ENCODE measurements around the gene GGACT. TPM values are rescaled to one million over a fixed set of nuclear protein-coding genes. Genes with fewer than 3 reads are reported as not detected.
"Not testable (repeated sequence)": the region's sequence is repeated elsewhere in the genome, so short reads cannot be mapped to it uniquely, and the experiment has no call there.

GGACT gene
- total and polyA plus RNA-seq, 2 donors from 2014 or later: 9.3 to 15.6 TPM

- H3K27ac ChIP-seq (ENCODE audit: low read depth in 2 of 2, low read length in 2 of 2): no peak overlapping the region
- no peaks in the 10 kb centered on the region for H3K9me3 ChIP-seq (ENCODE audit: control insufficient read depth in 2 of 3, insufficient read depth in 1 of 3, low read length in 3 of 3)
- FAIRE-seq: no peak
- no peak overlapping the region for H3K4me3 ChIP-seq (ENCODE audit: low read length in 3 of 3)
- DNase-seq: no peak
- H3K4me1 ChIP-seq (ENCODE audit: control insufficient read depth in 2 of 3, insufficient read depth in 2 of 3, low read depth in 1 of 3, low read length in 3 of 3): peaks cover 0 to 3% (median 0%) of the 10 kb centered on the region in 3 donors
- H3K9ac ChIP-seq (ENCODE audit: low read length in 3 of 3): no peak overlapping the region
- H3K36me3 ChIP-seq (ENCODE audit: control insufficient read depth in 2 of 3, insufficient read depth in 3 of 3, low read length in 3 of 3): peaks cover 0 to 7% (median 0%) of the 10 kb centered on the region in 3 donors
- intact Hi-C loops (cut with DNase I): no loop called here
- no peak for TF ChIP-seq CTCF (IDR thresholded peaks at IDR 0.05; ENCODE audit: borderline replicate concordance, extremely low read depth, insufficient read depth)
- H3K27me3 ChIP-seq (ENCODE audit: control insufficient read depth, insufficient read depth, low read length): no peaks in the 10 kb centered on the region
Measured at GRCh38 chr13:100584896-100585295, 3.7 kb downstream of the GGACT start.

- no peak for DNase-seq
- Histone ChIP-seq H3K27me3 (ENCODE audit: control insufficient read depth, insufficient read depth, low read length) (no peaks in the 10 kb centered on the region), H3K27ac (ENCODE audit: low read depth in 2 of 2, low read length in 2 of 2) (no peak overlapping the region), H3K9ac (ENCODE audit: low read length in 3 of 3) (no peak overlapping the region), H3K36me3 (ENCODE audit: control insufficient read depth in 2 of 3, insufficient read depth in 3 of 3, low read length in 3 of 3) (peaks cover 0 to 7% (median 0%) of the 10 kb centered on the region in 3 donors), H3K4me1 (ENCODE audit: control insufficient read depth in 2 of 3, insufficient read depth in 2 of 3, low read depth in 1 of 3, low read length in 3 of 3) (no peaks in the 10 kb centered on the region), H3K9me3 (ENCODE audit: control insufficient read depth in 2 of 3, insufficient read depth in 1 of 3, low read length in 3 of 3) (no peaks in the 10 kb centered on the region), H3K4me3 (ENCODE audit: low read length in 3 of 3) (no peak overlapping the region)
- no peak for TF ChIP-seq CTCF (IDR thresholded peaks at IDR 0.05; ENCODE audit: borderline replicate concordance, extremely low read depth, insufficient read depth)
- intact Hi-C loops (cut with DNase I): no loop called here
- FAIRE-seq: no peak
Measured at GRCh38 chr13:100581504-100581903, 7.1 kb downstream of the GGACT start.

GRCh38 chr13:100581030-100581429, 7.6 kb downstream of the GGACT start:
- intact Hi-C loops (cut with DNase I): no loop called here
- no peaks in the 10 kb centered on the region for H3K4me1 ChIP-seq (ENCODE audit: control insufficient read depth in 2 of 3, insufficient read depth in 2 of 3, low read depth in 1 of 3, low read length in 3 of 3)
- H3K36me3 ChIP-seq (ENCODE audit: control insufficient read depth in 2 of 3, insufficient read depth in 3 of 3, low read length in 3 of 3): peaks cover 0 to 7% (median 0%) of the 10 kb centered on the region in 3 donors
- DNase-seq (no peak), FAIRE-seq (no peak)
- no peak overlapping the region for H3K9ac ChIP-seq (ENCODE audit: low read length in 3 of 3)
- H3K9me3 ChIP-seq (ENCODE audit: control insufficient read depth in 2 of 3, insufficient read depth in 1 of 3, low read length in 3 of 3): no peaks in the 10 kb centered on the region
- TF ChIP-seq CTCF (IDR thresholded peaks at IDR 0.05; ENCODE audit: borderline replicate concordance, extremely low read depth, insufficient read depth): no peak
- H3K27me3 ChIP-seq (ENCODE audit: control insufficient read depth, insufficient read depth, low read length): no peaks in the 10 kb centered on the region
- no peak overlapping the region for H3K4me3 ChIP-seq (ENCODE audit: low read length in 3 of 3)
- H3K27ac ChIP-seq (ENCODE audit: low read depth in 2 of 2, low read length in 2 of 2): no peak overlapping the region

GRCh38 chr13:100580045-100580444, 8.5 kb downstream of the GGACT start:
- Histone ChIP-seq H3K36me3 (ENCODE audit: control insufficient read depth in 2 of 3, insufficient read depth in 3 of 3, low read length in 3 of 3) (peaks cover 0 to 7% (median 0%) of the 10 kb centered on the region in 3 donors), H3K27ac (ENCODE audit: low read depth in 2 of 2, low read length in 2 of 2) (no peak overlapping the region), H3K9me3 (ENCODE audit: control insufficient read depth in 2 of 3, insufficient read depth in 1 of 3, low read length in 3 of 3) (no peaks in the 10 kb centered on the region), H3K4me1 (ENCODE audit: control insufficient read depth in 2 of 3, insufficient read depth in 2 of 3, low read depth in 1 of 3, low read length in 3 of 3) (no peaks in the 10 kb centered on the region), H3K9ac (ENCODE audit: low read length in 3 of 3) (no peak overlapping the region), H3K27me3 (ENCODE audit: control insufficient read depth, insufficient read depth, low read length) (no peaks in the 10 kb centered on the region), H3K4me3 (ENCODE audit: low read length in 3 of 3) (no peak overlapping the region)
- TF ChIP-seq CTCF (IDR thresholded peaks at IDR 0.05; ENCODE audit: borderline replicate concordance, extremely low read depth, insufficient read depth): no peak
- FAIRE-seq (no peak), DNase-seq (no peak)
- intact Hi-C loops (cut with DNase I): no loop called here

GRCh38 chr13:100577239-100577638, 11.3 kb downstream of the GGACT start:
- H3K9ac ChIP-seq (ENCODE audit: low read length in 3 of 3); intact Hi-C loops (cut with DNase I); H3K9me3 ChIP-seq (ENCODE audit: control insufficient read depth in 2 of 3, insufficient read depth in 1 of 3, low read length in 3 of 3); H3K4me1 ChIP-seq (ENCODE audit: control insufficient read depth in 2 of 3, insufficient read depth in 2 of 3, low read depth in 1 of 3, low read length in 3 of 3); H3K27ac ChIP-seq (ENCODE audit: low read depth in 2 of 2, low read length in 2 of 2); H3K4me3 ChIP-seq (ENCODE audit: low read length in 3 of 3); FAIRE-seq; DNase-seq; H3K27me3 ChIP-seq (ENCODE audit: control insufficient read depth, insufficient read depth, low read length); H3K36me3 ChIP-seq (ENCODE audit: control insufficient read depth in 2 of 3, insufficient read depth in 3 of 3, low read length in 3 of 3): not testable (repeated sequence)
